ENCODE data around the gene THSD4.

The THSD4 gene

DNA sequence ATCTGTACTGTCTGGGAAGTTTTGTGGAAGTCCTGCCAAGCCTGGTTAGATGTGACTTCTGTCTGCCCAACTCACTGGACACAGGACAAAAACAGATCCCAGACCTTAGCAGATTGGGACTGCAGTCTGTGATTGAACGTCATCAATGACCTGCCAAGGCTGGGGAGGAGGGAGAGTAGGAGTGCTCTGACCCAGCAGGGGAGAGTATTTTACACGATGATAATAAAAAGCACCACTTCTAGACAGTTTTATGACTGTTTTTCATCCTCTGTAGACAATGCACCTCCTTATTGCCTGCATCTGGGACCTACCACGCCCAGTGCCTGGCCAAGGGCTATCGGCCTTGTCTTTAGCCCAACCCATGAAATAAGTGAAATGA lies 592.8 kb downstream of the THSD4 start:
- TF ChIP-seq CTCF (conservative IDR thresholded peaks at IDR 0.05; ENCODE audit: low read depth, low read length) = no peak
- H3K4me3 ChIP-seq (ENCODE audit: low read length) = no peak overlapping the region
- no peak for DNase-seq (ENCODE audit: low read depth)

GRCh38 chr15:71708741-71709140 lies 593.5 kb downstream of the THSD4 start:
- no peak overlapping the region for H3K4me3 ChIP-seq (ENCODE audit: low read length)
- DNase-seq (ENCODE audit: low read depth) = no peak
- no peak for TF ChIP-seq CTCF (conservative IDR thresholded peaks at IDR 0.05; ENCODE audit: low read depth, low read length)

- TF ChIP-seq CTCF (conservative IDR thresholded peaks at IDR 0.05; ENCODE audit: low read depth, low read length) = no peak
- no peak for DNase-seq (ENCODE audit: low read depth)
- no peak overlapping the region for H3K4me3 ChIP-seq (ENCODE audit: low read length)
Observed at GRCh38 chr15:71709808-71710418, 594.6 kb downstream of the THSD4 start.

DNA sequence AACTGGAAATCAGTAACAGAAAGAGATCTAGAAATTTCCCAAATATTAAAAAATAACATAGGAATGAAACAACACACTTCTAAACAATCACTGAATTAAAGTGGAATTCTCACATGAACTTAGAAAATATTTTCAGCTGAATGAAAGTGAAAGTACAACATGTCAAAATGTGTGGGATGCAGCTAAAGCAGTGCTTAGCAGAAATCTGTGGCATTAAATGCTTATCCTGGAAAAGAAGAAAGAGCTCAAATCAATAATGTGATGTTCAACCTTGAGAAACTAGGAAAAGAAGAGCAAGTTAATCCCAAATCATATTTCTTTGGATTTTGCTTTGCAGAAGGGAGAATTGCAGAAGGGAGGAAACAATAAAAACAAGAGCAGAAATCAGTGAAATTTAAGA lies 596.9 kb downstream of the THSD4 start:
- no peak for DNase-seq (ENCODE audit: low read depth)
- TF ChIP-seq CTCF (conservative IDR thresholded peaks at IDR 0.05; ENCODE audit: low read depth, low read length) = no peak
- no peak overlapping the region for H3K4me3 ChIP-seq (ENCODE audit: low read length)

- no peak for DNase-seq (ENCODE audit: low read depth)
- no peak for TF ChIP-seq CTCF (conservative IDR thresholded peaks at IDR 0.05; ENCODE audit: low read depth, low read length)
- no peak overlapping the region for H3K4me3 ChIP-seq (ENCODE audit: low read length)
Observed at GRCh38 chr15:71713191-71713809, 598.0 kb downstream of the THSD4 start.

DNA sequence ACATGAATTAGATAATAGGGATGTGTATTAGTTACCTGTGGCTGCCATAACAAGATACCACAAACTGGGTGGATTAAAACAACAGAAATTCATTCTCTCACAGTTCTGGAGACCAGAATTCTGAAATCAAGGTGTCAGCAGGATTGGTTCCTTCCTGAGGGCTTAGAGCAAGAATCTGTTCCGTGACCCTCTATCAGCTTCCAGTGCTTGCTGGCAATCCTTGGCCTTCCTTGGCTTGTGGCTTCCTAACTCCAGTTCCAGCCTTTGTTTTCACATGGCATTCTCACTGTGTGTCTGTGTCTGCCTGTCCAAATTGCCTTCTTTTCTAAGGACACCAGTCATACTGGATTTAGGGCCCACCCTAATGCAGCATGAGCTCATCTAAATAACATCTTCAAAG lies 600.6 kb downstream of the THSD4 start:
- H3K4me3 ChIP-seq (ENCODE audit: low read length) = no peak overlapping the region
- no peak for TF ChIP-seq CTCF (conservative IDR thresholded peaks at IDR 0.05; ENCODE audit: low read depth, low read length)

DNA sequence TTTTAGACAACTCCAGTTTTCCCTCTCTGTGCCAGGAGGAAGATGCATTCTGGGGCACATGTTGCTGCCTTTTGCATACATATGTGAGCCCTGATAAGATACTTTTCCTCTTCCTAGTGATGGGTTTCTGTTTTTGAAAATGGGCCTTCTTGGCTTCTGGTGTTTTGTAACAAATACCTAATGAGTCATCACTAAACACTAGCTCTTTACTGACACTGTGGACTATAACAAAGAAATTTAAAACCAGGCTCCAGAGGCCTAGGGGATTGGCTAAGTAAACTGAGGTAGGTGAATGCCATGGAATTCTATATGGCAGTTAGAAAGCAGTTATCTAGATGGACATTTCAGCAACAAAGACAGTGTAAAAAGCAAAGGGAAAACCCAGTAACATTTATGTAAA lies 601.7 kb downstream of the THSD4 start:
- no peak for DNase-seq (ENCODE audit: low read depth)
- no peak overlapping the region for H3K4me3 ChIP-seq (ENCODE audit: low read length)
- TF ChIP-seq CTCF (conservative IDR thresholded peaks at IDR 0.05; ENCODE audit: low read depth, low read length) = no peak

More for the DNA sequence above, 600.6 kb downstream of the THSD4 start:
- no peak for DNase-seq (ENCODE audit: low read depth)

All from retinal pigment epithelial cell (primary cell).